ENCODE measurements around the gene LMF1. TPM values are rescaled to one million over a fixed set of nuclear protein-coding genes. Genes with fewer than 3 reads are reported as not detected.

The LMF1 gene
- total RNA-seq (2014; rRNA removed) = 21.1 and 29.9 TPM in 2 replicates
- polyA plus RNA-seq (2012) = 15.5 TPM

- DNase-seq (ENCODE audit: low read depth) = peak; percentile 83
These were observed at the start of gene LMF1 for GRCh38 chr16:970766-971581. LMF1 (minus strand) TSS chr16:970984; CDS start chr16:970980, 4 bp downstream.

- peak; percentile 10 for DNase-seq (ENCODE audit: low read depth)
These were observed 49.3 kb upstream of the LMF1 start for GRCh38 chr16:1020091-1020399.

GRCh38 chr16:1019231-1020090 is 48.7 kb upstream of the LMF1 start:
- DNase-seq (ENCODE audit: low read depth) = peak; percentile 54

- DNase-seq (ENCODE audit: low read depth) = no peak
These were observed 47.8 kb upstream of the LMF1 start for GRCh38 chr16:1018447-1019198.

DNA sequence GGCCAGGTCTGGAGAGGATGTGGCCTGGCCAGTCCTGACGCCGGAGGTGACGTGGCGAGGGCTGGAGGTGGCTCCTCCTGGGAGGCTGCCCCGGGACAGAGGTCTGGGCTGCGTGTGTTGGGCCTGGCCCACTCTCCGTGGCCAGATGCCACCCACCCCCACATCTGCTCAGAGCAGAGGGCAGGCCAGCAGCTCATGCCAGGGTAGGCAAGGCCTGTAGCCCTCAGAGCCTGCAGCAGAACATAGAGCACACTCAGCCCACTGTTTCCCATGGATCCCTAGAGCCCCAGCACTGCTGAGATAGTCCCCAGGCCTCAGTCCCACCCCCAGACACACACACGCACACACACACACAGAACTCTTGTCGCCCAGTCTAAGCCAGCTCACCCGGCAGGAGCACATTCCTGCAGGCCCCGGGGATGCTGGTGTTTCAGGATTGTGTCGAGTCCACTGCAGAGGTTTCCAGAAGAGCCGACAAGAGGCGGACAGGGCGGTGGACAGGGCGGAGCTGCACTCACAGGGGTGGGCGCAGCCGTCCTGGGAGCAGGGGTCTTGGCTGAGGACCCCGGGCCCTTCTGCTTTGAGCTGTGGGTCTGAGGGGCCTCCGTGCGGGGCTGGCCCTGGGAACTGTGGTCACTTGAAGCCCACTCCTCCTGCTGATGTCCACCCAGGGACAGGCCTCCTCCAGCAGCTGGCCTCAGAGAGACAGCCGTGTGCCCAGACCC is 44.1 kb upstream of the LMF1 start:
- DNase-seq (ENCODE audit: low read depth) = no peak

- DNase-seq (ENCODE audit: low read depth) = no peak
These were observed 43.4 kb upstream of the LMF1 start for GRCh38 chr16:1014221-1014620.

DNA sequence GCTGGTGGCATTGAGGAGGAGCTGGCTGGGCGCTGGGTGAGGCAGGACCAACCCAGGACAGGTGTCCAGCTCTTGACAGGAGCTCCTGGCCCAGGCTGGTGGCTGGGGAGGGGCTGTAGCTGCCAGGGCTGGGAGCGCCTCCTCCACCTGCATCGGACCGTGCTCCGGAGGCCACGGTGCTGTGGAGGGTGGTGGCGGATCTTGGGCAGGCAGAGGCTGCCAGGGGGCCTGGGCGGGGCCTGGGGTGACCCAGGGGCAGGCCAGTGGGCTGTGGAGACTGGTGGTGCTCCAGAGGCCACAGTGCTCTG is 42.8 kb upstream of the LMF1 start:
- no peak for DNase-seq (ENCODE audit: low read depth)

- no peak for DNase-seq (ENCODE audit: low read depth)
These were observed 42.2 kb upstream of the LMF1 start for GRCh38 chr16:1012722-1013592.

DNA sequence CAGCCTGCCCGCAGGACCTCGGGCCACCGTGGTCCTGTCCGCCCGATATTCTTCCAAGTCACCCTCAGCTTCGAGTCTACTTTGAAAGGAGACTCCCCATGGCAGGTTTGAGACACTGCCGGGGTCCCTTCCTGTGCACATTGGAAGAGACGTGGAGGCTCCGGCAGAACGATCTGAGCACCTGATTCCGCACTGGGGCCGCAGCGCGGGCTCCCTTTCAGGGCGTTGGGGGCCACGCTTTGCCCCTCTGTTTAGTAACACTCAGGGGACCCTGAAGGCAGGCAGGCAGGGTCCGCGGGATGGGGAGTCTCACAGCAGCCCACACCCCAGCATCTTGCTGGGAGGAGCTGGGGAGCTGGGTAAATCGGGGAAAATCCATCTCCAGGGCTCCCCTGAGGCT is 41.4 kb upstream of the LMF1 start:
- no peak for DNase-seq (ENCODE audit: low read depth)

- DNase-seq (ENCODE audit: low read depth) = no peak
These were observed 40.7 kb upstream of the LMF1 start for GRCh38 chr16:1011316-1012082.

DNA sequence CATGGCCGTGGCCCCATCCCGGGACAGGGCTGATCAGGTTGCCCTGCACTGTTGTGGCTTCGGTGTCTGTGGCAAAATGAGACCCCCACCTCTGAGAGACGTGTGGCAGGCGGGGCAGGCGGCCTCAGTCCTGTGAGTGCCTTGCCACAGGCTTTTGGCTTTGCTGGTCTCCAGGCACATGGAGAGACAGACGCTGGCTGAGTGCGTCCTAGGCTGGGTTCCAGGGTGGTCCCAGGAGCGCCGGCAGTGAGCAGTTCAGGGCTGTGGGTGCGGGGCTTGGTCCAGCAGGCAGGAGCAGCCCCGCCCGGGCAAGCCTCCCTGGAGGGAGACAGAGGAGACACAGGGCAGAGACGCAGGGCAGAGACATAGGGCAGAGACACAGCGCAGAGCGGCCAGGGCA is 40.0 kb upstream of the LMF1 start:
- DNase-seq (ENCODE audit: low read depth) = no peak

DNA sequence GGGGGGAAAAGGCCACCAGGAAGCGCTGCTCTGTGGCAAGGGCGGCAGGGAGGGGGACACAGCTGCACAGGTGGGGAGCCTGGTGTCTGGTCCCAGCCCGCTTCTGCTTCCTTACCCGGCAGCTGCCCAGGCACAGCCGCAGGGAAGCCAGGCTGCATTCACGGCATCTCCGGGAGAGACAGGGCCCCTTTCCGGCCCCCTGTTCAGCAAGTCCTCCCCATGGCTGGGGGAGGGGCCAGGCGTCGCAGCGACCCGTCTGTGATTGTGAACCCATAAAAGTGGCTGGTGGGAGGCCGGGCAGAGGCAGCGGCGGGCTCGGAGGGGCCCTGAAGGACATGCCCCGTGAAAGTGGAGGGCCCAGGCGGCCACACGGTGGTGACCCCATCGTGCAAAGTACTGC is 39.5 kb upstream of the LMF1 start:
- no peak for DNase-seq (ENCODE audit: low read depth)

- DNase-seq (ENCODE audit: low read depth) = no peak
These were observed 38.8 kb upstream of the LMF1 start for GRCh38 chr16:1009358-1010150.

GRCh38 chr16:1008085-1008484 is 37.3 kb upstream of the LMF1 start:
- DNase-seq (ENCODE audit: low read depth) = no peak

DNA sequence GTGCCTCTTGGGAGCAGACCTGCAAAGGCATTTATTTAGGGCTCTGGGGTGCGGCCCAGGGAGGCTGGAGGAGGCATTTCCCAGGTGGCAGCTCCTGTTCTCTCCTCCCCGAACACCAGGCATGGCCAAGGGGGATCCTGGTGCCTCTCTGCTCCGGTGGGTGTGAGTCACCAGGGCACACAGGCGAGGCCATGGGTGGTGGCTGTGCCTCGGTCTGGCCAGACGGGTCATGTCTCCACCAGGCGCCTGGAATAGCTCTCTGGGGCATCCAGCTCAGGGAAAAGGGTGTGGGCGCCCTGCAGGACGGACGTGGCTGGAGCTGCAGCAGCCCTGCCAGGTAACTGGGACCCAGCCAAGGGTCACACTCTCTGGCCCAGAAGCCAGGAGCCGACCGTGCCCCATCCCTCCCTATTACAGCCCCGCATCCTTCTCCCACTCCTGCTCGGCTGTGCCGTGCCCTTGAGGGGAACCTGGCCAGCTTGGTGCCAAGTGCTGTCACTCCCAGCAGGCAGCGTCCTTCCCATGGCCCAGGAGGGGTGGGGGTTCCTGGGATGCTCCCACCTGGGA is 36.6 kb upstream of the LMF1 start:
- DNase-seq (ENCODE audit: low read depth) = no peak

DNA sequence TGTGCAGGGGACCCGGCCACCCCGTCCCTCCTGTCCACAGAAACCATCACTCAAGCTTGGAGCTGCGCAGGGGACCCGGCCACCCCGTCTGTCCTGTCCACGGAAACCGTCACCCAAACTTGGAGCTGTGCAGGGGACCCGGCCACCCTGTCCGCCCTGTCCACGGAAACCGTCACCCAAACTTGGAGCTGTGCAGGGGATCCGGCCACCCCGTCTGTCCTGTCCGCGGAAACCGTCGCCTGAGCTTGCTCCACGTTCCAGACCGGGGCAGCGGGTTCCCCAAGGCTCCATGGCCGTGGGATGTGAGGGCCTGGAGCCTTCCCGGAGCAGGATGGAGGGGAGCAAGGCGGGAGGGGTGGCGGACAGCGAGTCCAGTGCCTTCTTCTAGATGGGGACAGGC is 36.0 kb upstream of the LMF1 start:
- no peak for DNase-seq (ENCODE audit: low read depth)

DNA sequence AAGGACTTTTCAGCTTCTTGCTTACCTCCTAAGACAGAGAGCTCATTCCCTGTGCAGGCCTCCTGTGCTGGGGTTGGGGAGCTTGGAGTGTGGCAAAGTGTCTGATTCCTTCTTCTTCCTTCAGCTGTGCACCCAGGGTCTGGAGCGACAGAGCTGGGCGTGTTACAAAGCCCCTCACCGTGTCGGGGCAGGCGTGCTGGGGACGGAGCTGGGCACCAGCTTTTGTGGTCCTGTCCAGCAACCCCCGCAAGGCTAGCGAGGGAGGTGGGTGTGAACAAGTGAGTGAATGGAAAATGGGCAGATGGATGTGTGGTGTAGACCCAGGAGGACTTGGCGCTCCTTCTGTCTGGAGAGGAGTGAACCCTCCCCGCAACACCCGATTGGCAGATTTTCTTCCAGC is 34.5 kb upstream of the LMF1 start:
- DNase-seq (ENCODE audit: low read depth) = no peak

Measured in LHCN-M2 (cell line).